ENCODE data around the gene BAK1.
"Not testable (repeated sequence)": the region's sequence is repeated elsewhere in the genome, so short reads cannot be mapped to it uniquely, and the experiment has no call there.

The BAK1 gene

GRCh38 chr6:33607784-33608161 is 27.7 kb upstream of the BAK1 start:
- no peak for FAIRE-seq

GRCh38 chr6:33607126-33607783 is 27.2 kb upstream of the BAK1 start:
- FAIRE-seq = no peak

GRCh38 chr6:33606642-33607041 is 26.6 kb upstream of the BAK1 start:
- FAIRE-seq = no peak

GRCh38 chr6:33604941-33605854 is 25.1 kb upstream of the BAK1 start:
- no peak for FAIRE-seq

- FAIRE-seq = no peak
Observed at GRCh38 chr6:33602180-33602579, 22.1 kb upstream of the BAK1 start.

- no peak for FAIRE-seq
Observed at GRCh38 chr6:33600761-33601160, 20.7 kb upstream of the BAK1 start.

- no peak for FAIRE-seq
Observed at GRCh38 chr6:33599413-33599938, 19.4 kb upstream of the BAK1 start.

- no peak for FAIRE-seq
Observed at GRCh38 chr6:33597551-33598322, 17.7 kb upstream of the BAK1 start.

GRCh38 chr6:33596894-33597293 is 16.8 kb upstream of the BAK1 start:
- not testable (repeated sequence) for FAIRE-seq

GRCh38 chr6:33595001-33595846 is 15.1 kb upstream of the BAK1 start:
- no peak for FAIRE-seq

GRCh38 chr6:33593414-33593727 is 13.3 kb upstream of the BAK1 start:
- FAIRE-seq = no peak

GRCh38 chr6:33592595-33593413 is 12.7 kb upstream of the BAK1 start:
- no peak for FAIRE-seq

- FAIRE-seq = no peak
Observed at GRCh38 chr6:33592280-33592594, 12.2 kb upstream of the BAK1 start.

- FAIRE-seq = no peak
Observed at GRCh38 chr6:33591424-33592032, 11.5 kb upstream of the BAK1 start.

GRCh38 chr6:33590531-33591198 is 10.6 kb upstream of the BAK1 start:
- no peak for FAIRE-seq

GRCh38 chr6:33589731-33590530 is 9.9 kb upstream of the BAK1 start:
- FAIRE-seq = no peak

GRCh38 chr6:33589392-33589730 is 9.3 kb upstream of the BAK1 start:
- FAIRE-seq = no peak

GRCh38 chr6:33588894-33589293 is 8.8 kb upstream of the BAK1 start:
- FAIRE-seq = no peak

GRCh38 chr6:33587529-33587928 is 7.5 kb upstream of the BAK1 start:
- FAIRE-seq = no peak

GRCh38 chr6:33586108-33586640 is 6.1 kb upstream of the BAK1 start:
- FAIRE-seq = no peak

Data from TTC549 (cell line).